H1 (cell line): Measurements from ENCODE around the gene AHNAK2. TPM values are rescaled to one million over a fixed set of nuclear protein-coding genes. Genes with fewer than 3 reads are reported as not detected.

ENCODE experiments used
- CHD2 ChIP-seq: IDR thresholded peaks from 2 replicates; pipeline ENCODE4 v1.6.1; 2012; ENCODE audit warnings: low read length, improper control_type of control experiment
- FOSL1 ChIP-seq: IDR thresholded peaks from 2 replicates; pipeline ENCODE4 v1.6.1; 2011; ENCODE audit warnings: mild to moderate bottlenecking, low read depth, low read length, moderate library complexity; ENCODE audit not compliant: insufficient read depth
- RAD21 ChIP-seq, 2 experiments: IDR thresholded peaks in 1 of 2; conservative IDR thresholded peaks in 1 of 2; 2 replicates each; pipeline ENCODE4 v1.6.1; 2011; ENCODE audit warnings: low read depth in 2 of 2, low read length in 2 of 2, improper control_type of control experiment in 1 of 2, inconsistent platforms in 1 of 2, mild to moderate bottlenecking in 1 of 2, moderate library complexity in 1 of 2
- SP4 ChIP-seq: IDR thresholded peaks from 2 replicates; pipeline ENCODE4 v1.6.1; 2012; ENCODE audit warnings: low read length, inconsistent platforms
- TCF12 ChIP-seq: IDR thresholded peaks from 2 replicates; pipeline ENCODE4 v1.6.1; 2011; ENCODE audit warnings: low read depth, mild to moderate bottlenecking, low read length
- TEAD4 ChIP-seq: IDR thresholded peaks from 2 replicates; pipeline ENCODE4 v1.6.1; 2012; ENCODE audit warnings: low read depth, low read length, inconsistent platforms, mixed read lengths
- ZNF274 ChIP-seq: IDR thresholded peaks from 2 replicates; pipeline ENCODE4 v1.7.0; 2012; ENCODE audit warnings: low read length, borderline replicate concordance; ENCODE audit errors: extremely low read depth
- polyA plus RNA-seq, 7 experiments: library from polyadenylated mRNA; depleted of rRNA in 3 of 7; stranded (reverse) in 5 of 7; unstranded in 2 of 7; fragments of >200 nt in 5 of 7; fragments of 200-250 nt in 2 of 7; gene quantifications; 1 replicate in 5 of 7; 2 replicates in 1 of 7; 4 replicates in 1 of 7; pipeline versions ENCODE4 v1.2.1 to v1.2.3, GENCODE V29; 2011 to 2013; ENCODE audit warnings: missing spikeins in 2 of 7, mixed read lengths in 2 of 7
- total RNA-seq: library from RNA; stranded (reverse); fragmentation: NEBNext Ultra II Directional; extraction: Animal tissue kit (Norgen Biotek cat#: 25700); gene quantifications from 2 replicates; pipeline ENCODE4 v1.2.1, GENCODE V29; 2021
- TF ChIP-seq, protein P1 (sequence below): IDR thresholded peaks from 2 replicates; pipeline ENCODE4 v1.6.1; 2012; ENCODE audit warnings: low read length, inconsistent platforms

The AHNAK2 gene
- total and polyA plus RNA-seq, 2 of the 8 experiments (the other 6 are each of a cell fraction or from before 2014, with no cell fraction given), result 0.95 to 2.0 TPM

DNA sequence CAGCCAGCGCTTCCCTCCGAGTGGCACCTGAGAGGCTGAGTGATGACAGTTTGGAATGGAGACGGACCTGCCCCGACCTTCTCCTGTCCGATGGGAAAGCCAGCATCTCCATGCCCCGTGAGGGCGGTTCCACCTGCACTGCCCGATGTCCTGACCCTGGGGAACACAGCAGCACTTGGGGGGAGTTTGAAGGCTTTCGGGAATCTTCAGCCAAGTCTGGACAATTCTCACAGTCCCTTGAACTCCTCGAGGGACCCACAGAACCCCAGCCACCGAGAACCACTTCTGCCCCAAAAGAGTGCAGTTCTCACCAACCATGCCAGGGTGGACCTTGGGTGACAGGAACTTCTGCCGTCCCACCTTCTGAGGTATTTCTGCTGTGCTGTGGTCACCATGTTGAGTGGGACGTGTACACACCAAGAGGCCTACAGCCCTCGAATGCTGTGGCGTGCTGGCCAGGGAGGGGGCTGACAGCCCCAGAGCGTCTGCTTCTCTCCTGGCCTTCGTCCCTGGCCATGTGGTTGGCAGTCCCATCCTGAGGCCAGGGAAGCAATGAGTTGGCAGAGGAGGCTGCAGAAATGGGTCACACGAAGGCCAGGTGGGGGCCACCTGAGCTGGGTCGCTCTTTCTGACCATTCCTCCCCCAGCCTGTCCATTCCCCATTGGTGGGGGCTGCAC, 8.5 kb upstream of the AHNAK2 start (continued):
- no peak for TF ChIP-seq RAD21 (IDR thresholded peaks at IDR 0.05 in 1 of 2, conservative IDR thresholded peaks at IDR 0.05 in 1 of 2; ENCODE audit: low read depth in 2 of 2, low read length in 2 of 2)
- TF ChIP-seq TCF12, result no peak
- TF ChIP-seq FOSL1, result no peak
- TF ChIP-seq, protein P1, sequence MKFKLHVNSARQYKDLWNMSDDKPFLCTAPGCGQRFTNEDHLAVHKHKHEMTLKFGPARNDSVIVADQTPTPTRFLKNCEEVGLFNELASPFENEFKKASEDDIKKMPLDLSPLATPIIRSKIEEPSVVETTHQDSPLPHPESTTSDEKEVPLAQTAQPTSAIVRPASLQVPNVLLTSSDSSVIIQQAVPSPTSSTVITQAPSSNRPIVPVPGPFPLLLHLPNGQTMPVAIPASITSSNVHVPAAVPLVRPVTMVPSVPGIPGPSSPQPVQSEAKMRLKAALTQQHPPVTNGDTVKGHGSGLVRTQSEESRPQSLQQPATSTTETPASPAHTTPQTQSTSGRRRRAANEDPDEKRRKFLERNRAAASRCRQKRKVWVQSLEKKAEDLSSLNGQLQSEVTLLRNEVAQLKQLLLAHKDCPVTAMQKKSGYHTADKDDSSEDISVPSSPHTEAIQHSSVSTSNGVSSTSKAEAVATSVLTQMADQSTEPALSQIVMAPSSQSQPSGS, result no peak
- TF ChIP-seq SP4, result no peak
- TF ChIP-seq ZNF274, result no peak
- no peak for TF ChIP-seq TEAD4
- no peak for TF ChIP-seq CHD2
